Amniotic stem cell (primary cell): ENCODE measurements around the gene SIGLEC1.

Source experiments
- DNase-seq: peaks from one replicate; lab custom pipeline; 2025; lab: John Stamatoyannopoulos, UW

Gene SIGLEC1

DNA sequence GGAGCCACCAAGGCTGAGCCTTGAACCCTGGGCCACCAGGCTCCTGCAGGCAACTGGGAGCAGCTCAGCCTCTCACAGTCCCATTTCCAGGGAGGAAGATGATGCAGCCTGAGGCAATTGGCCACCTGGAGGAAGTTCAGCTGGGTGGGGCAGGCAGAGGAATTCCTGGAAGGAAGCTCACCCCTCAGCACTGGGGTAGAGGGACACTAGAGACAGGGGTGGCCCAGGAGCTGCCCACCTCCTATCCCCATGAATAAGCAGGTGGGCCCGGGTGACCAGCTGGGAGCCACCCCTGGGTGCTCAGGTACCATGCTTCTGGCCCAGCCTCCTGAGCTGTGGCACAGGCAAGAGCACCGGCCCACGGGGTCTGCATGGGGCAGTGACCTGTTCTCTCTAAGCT lies 16.5 kb upstream of the SIGLEC1 start:
- no peak for DNase-seq

DNA sequence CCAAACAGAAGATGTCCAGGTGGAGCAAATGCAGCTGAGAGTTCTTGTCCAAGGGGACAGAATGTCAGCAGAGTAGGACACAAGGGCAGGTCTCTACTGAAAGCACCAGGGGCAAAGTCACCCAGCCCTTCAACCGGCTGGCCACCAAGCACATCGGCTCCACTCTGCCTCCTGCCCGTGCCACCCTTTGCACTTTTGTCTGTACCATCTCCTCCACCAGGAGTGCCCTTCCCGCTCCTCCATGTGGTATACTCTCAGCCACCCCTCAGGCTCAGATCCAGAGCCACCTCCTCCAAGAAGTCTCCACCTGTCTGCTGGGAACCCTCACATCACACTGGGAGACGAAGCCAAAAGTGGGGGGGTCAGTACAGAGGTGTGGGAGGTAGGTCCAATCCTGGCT lies 16.0 kb upstream of the SIGLEC1 start:
- no peak for DNase-seq

DNA sequence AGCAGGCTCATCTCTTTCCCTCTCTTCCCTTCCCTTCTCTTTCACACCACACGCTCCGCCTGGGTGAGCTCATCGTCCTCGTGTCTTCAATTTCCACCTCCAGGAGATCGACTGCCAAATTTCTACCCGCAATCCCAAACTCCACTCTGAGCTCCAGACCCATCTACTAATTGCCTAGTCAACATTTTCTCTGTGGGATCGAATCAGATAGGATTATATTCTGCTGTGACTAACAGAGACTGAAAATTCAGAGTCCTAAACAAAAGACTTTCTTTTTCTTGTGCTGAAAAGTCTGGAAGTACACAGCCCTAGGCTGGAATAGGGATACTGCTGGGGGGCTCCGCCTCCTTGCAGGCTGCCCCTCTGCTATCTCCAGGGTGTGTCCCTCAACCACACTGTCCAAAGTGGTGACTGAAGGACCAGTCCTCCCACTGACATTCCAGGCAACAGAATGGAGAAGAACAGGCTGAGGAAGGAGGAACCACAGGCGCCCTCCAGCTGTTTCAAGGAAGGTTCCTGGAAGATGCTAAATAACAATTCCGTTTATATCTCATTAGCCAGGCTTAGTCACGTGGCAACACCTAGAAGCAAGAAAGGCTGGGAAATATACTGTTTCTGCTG lies 15.1 kb upstream of the SIGLEC1 start:
- DNase-seq, result no peak

DNA sequence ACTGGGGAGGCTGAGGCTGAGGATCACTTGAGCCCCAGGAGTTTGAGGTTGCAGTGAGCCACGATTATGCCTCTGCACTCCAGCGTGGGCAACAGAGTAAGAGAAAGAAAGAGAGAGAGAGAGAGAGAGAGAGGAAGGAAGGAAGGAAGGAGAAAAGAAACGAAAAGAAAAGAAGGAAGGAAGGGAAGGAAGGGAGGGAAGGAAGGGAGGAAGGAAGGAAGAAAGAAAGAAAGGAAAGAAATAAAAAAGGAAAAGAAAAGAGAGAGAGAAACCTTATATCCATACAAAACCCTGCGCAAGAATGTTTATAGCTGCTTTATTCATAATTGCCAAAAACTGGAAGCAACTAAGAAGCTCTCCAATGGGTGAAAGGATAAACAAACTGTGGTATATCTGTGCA lies 12.0 kb upstream of the SIGLEC1 start:
- DNase-seq, result no peak

DNA sequence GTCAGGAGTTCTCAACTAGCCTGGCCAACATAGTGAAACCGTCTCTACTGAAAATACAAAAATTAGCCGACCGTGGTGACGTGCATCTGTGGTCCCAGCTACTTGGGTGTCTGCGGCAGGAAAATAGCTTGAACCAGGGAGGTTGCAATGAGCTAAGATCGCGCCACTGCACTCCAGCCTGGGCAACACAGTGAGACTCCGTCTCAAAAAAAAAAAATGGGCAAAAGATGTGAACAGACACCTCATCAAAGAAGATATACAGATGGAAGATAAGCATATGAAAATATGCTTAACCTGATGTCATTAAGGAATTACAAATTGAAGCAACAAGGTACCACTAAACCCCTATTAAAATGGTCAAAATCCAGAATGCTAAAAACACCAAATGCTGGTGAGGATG lies 10.9 kb upstream of the SIGLEC1 start:
- no peak for DNase-seq

DNA sequence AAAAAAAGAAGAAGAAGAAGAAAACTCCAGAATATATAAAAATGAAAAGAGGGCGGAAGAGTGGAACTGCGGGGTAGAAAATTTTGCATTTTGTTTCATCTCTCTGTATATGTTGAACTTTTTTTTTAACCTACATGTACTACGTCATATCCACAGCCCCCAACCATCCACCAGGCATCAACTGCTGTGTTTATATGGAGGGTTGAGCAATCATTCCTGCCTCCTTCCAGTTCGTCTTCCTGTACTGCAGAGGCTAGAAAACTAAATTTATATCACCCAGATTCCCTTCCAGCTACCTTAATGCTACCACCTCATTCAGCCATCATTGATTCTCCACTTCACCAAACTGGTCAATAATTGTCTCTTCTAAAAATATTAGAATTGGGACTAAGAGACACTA lies 9.5 kb upstream of the SIGLEC1 start:
- DNase-seq, result no peak

DNA sequence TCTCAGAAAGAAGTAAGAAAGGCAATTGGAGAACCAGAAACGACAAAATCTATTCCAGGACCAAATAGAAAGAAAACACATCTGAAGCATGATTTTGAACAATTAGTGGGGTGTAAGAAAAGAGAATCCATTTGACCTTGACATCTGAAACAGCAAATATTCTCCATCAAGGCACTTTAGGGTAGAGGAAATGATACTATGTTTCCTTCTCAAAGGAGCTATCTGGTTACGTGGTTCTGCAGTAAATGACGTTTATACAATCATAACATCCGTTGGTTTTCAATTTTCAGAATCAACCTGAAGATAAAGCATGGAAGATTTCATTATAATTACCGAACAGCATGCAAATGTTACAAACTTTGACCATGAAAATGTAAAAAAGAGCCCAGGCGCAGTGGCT lies 8.2 kb upstream of the SIGLEC1 start:
- DNase-seq, result no peak

DNA sequence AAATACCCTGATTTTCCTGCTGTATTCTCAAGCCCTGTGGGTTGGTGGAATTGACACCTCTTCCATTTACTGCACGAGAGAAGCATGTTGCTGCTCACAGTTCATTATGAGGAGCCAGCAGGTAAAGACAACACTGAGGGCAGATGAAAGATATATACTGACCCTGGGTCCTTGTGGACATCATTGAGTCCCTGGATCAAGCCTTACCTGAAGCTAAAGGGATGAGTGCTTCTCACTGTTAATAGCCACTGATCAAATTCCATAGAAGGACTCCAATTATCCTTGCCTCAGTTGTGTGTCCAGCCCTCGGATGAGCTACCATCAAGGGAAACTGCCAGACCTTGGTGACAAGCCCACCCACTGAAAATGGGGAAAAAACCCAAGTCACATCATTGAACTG lies 7.7 kb upstream of the SIGLEC1 start:
- no peak for DNase-seq

DNA sequence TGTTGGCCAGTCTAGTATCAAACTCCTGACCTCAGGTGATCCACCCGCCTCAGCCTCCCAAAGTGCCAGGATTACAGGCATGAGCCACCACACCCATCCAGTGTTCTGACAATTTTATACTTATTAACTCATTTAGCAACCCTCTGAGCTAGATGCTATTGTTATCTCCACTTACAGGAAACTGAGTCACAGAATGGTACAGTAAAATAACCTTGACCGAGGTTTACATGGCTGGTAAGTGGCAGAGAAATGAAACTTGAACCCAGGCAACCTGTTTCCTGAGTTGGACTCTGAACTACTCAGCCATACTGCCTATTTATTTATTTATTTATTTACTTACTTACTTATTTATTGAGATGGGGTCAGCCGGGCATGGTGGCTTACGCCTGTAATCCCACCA lies 6.6 kb upstream of the SIGLEC1 start:
- DNase-seq, result no peak

DNA sequence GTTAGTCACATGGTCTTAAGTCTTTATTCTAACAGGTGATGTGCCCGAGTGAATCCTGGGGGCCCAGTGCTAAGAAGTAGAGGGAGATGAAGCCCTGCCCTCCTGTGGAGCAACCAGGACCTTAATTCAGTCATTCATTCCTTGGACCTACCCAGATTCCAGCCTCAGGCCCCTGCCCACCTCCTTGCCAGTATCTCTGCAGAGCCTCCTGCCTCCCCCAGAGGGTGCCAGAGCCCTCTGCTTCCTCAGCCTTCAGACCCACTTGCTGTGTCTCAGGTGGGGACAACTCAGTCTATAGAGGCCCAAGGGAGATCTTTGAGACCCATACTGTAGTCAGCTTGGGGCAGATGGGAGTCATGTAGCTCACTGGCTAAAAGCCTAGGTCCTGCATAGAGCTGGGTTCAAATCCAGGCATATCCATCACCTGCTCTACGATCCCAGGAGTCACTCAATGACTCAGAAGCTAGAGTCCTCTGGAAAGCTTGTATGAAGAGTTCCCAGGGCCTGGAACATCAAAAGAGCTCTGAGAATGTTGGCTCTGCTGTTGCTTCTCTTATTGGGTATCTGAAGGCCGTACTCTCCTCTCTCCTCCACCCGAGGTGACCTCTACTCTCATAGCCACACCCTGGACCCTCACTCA lies 3.9 kb upstream of the SIGLEC1 start:
- peak; percentile 24 for DNase-seq

DNA sequence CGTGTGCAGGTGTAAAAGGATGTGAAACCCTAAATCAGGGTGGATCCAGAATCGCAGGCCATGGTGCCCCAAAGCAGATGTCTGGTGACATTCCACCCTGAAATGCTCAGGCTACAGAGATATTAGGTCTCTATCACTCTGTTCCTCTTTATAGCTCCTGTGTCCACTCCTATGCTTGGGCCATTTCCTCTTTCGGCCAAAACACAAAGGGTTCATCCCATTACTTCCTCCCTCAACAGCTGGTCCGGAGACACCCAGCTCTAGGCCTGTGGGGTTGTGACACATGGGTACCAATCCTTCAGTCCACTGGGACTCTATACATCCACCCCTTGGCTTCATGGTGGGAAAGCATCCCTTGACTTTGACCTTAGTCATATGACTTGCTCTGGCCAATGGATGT lies 1.7 kb upstream of the SIGLEC1 start:
- DNase-seq, result no peak

DNA sequence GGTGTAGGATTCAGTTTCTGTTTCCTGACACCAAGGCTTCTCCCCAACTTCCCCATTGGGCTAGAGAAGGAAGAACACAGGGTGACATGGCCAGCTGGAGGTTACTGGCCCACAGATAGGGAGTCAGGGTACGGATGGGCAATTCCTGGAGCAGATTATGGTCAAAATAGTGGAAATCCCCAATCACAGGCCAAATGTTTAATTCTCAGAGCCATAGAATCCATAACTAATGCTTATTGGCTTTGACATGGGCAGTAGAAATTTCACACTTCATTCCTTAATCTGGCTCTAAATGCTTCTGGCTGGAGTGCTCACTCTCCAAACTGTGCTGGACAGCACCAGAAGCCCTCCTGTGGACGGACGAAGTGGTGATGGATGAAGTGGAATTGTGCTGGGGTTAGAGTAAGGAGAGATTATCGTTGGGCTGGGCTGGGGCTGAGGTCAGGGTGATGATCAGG lies 887 bp downstream of the SIGLEC1 start:
- DNase-seq, result no peak

DNA sequence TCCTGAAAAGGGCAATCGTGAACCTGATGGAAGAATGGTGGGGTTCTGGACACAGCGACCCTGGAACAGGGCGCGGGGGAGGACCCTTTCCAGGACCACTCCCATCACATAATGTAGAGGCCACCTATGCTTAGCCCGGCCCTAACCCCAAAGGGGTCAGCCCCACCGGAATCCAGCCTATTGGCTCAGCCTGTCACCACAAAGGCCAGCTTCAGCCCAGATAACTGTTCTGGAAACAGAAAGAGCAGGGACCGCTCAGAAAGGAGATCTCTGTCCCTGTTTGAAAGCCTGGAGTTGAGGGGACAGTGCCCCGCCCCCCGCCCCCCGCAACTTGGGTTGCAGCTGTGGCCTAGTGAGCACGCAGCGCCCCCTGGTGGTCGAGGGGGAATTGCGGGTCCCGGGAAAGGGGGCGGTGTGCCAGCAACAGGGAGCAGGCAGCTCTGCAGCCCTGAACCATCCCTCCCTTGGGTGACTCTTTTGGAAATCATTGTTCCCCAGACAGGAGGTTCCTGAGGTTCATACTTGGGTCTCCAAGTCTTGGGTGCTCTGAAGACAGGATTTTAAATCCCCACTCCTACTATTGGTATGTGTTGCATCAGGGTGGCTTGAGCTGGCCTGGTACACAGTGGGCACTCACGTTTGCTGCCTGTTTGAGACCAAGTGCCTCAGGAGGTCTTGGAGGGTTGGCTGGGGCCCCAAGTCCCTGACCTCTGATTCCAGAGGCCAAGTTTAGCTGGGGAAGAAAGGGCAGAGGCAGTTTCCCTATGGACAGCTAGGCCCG lies 1.5 kb downstream of the SIGLEC1 start:
- DNase-seq, result no peak

DNA sequence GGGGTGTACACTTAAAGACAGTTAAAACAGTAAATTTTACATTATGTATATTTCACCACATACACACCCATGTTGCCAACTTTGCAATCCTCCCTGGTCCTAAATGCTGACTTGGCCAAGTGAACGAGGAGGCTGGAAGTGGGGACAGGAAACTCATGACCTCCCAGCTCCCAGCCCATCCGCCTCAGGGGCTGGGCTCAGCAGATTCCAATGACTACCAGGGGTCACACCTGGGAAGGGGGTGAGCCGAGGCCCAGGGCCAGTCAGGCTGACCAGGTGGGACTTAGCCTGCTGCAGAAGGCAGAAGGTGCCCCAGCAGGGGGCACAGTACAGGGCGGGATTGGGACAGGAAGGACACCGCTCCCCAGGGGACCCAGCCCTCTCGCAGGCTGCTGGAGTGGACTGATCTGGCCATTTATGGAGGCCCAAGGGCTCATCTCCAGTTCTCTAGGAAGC lies 2.4 kb downstream of the SIGLEC1 start:
- no peak for DNase-seq

DNA sequence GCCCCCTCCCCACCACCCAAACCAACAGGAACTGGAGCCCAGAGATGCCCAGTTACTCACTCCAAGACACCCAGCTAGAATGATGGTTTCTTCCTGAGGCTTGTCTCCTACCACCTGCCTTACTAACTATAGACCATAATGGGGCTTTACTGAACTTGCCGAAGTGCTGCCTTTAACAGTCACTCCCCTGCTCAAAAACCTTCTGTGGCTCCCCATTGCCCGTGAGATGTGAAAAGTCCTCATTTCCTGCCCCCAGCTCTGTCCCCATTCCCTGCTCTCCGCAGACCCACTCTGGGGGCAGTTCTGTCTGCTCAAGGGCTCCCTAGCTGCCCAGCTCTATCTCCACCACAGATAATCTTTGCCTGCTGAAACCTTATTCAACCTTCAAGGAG lies 4.9 kb downstream of the SIGLEC1 start:
- DNase-seq, result no peak

DNA sequence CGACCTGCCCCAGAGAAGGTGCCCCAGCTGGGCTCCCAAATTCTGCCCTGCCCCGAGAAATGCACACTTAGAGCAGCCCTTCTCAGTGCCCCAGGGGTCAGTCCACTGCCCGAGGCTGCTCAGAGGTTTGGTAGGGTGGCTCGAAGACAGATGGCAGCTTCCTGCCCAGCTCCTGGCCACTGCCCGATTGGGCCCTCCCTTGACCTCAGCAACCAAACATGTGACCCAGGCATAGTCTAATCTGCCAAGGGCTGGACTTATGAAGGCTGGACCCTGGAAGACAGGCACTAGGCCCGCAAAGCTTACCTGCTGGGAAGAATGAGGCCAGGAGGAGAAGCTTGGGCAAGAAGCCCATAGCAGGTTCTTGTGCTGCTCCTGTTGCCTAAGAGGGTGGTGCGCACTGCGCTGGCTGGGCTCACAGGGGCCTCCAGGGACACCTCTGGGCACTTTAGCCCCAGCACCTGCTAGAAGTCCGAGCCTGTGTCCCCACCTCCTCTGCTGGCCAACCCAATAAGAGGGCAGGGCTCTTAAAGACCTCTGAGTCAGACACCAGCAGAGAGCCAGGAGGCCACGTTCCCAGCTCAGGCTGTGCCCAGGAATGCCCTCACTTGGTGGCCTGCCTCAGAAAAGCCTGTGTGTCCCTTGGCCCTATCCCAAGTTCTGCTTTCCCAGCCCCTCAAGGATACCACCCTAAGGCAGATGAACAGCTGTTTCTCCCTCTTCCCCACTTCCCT lies 5.5 kb downstream of the SIGLEC1 start:
- DNase-seq, result no peak

DNA sequence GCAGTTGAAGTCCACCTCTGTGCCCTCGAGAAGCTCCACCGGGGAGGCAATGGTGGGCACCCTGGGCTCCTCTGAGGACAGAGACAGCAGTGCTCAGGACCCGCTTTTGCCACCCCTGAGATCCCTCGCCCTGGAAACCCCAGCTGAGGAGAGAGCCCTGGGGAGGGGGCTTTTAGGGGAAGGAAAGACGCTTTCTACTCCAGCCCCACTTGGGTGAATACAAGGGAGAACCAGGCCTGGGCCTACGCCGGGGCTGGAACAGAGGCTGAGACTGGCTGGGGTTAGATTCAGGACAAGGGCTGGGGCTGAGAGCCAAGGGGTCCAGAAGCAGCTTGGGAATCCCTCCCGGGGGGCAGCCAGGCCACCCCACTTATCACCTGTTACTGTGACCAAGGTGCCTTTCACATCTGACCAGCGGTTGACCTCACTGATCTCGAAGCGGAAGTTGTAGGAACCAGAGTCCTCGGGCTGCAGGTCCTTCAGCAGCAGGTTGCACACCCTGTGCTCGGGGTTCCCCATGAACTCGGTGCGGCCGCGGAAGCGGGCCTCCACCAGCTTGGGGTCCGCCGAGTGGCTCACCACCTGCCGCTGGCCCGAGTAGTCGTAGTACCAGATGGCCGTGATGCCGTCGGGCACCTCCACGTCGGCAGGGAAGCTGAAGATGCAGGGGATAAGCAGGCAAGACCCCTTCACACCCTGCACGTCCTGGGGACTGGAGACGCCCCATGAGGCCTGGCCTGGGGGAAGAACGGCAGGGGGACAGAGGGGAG lies 6.2 kb downstream of the SIGLEC1 start:
- DNase-seq, result no peak

DNA sequence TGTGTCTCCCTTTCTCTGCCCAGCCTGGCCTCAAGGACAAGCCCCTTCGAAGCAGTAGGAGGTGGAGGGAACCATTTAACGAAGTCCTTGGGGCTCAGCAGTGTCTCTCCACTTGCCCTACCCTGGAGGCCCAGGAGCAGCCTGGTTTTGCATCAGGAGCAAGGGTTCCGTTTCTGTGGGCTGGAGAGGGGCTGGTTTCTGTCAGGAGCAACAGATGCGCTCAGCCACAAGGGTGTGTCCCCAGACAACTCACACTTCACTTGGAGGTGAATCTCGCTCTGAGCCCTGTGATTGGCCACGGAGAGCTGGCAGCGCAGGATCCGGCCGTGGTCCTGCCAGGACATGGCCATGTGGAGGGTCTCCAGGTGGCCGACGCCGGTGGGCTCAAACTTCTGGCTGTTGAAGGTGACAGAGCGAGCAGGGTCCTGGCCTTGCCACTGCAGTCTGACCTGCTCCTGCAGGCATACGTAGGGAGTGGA lies 6.9 kb downstream of the SIGLEC1 start:
- DNase-seq, result no peak

DNA sequence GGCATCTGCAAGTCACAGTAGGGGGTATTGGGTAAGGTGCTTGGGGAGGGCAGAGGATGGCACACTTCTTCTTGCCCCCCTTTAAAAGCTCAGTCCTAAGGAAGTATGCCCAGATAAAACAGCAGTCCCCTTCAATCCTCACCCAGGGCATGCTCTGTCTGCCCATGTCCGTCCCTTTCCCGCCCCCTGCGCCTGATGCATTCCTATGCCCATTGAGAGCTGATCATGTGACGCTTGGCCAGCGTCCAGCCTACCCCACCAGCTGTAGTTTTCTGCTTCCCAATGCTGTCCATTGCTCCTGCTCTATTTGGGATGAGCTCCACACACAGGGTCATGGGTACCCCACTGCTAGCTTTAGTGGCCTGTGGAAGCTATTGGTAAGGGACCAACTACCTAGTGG lies 8.3 kb downstream of the SIGLEC1 start:
- no peak for DNase-seq

DNA sequence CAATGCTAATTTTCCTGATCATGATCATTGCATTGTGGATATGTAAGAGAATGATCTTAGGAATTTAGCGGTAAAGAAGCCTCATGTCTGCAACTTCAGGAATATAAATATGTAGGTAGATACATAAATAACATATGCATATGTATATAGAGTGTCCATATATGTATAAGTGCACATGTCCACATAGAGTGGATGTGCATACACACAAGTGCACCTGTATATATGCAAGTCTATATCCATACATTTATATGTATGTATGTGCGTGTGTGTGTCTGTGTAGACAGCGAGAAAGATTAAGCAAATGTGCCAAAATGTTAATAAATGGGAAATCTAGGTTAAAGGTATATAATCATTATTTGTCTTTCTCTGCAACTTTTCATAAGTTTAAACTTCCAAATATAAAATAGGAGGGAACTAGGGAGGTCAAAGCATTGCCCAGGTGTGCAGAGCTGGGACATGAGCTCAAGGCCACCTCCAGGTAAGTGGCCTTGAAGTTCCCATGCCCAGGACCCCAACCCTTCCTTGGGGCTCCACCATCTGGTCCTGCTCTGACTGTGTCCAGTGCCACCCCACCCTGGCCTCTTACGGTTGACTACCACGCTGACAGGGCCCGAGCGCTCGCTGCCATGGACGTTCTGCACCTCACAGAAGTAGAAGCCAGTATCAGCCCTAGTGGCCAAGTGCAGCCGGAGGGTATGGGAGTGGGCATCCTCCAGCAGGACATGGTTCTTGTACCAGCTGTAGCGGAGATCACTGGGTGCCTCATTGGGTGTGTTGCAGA lies 9.6 kb downstream of the SIGLEC1 start:
- DNase-seq, result no peak
